ENCODE measurements around the gene P4HA1.

GRCh38 chr10:73086816-73087215 is 9.8 kb downstream of the P4HA1 start:
- TF ChIP-seq POLR2A (IDR thresholded peaks at IDR 0.05; ENCODE audit: low read length) = no peak
- no peak for TF ChIP-seq GATA1 (IDR thresholded peaks at IDR 0.05; ENCODE audit: low read depth, low read length)
